Prostate gland (tissue), 2 donors: ENCODE results near the gene LTB.

Source experiments
- POLR2A ChIP-seq: fragments of 450-650 bp; IDR thresholded peaks from one replicate; pipeline ENCODE4 v1.6.1; 2016; ENCODE audit warnings: antibody characterized with exemption, mild to moderate bottlenecking
- POLR2AphosphoS5 ChIP-seq: sonication (generic); formaldehyde crosslinking; IDR thresholded peaks from one replicate; pipeline ENCODE4 v1.6.1; 2017; ENCODE audit warnings: antibody characterized with exemption
- TF ChIP-seq, protein P1 (sequence below), 4 experiments: fragments of 200-600 bp in 2 of 4; fragments of 450-650 bp in 2 of 4; sonication (generic) in 2 of 4; IDR thresholded peaks; 1 replicate in 3 of 4; 2 replicates in 1 of 4; pipeline ENCODE4 v1.5.1; 2016 to 2019; ENCODE audit warnings: antibody characterized with exemption in 4 of 4, mild to moderate bottlenecking in 2 of 4, moderate library complexity in 2 of 4

DNA sequence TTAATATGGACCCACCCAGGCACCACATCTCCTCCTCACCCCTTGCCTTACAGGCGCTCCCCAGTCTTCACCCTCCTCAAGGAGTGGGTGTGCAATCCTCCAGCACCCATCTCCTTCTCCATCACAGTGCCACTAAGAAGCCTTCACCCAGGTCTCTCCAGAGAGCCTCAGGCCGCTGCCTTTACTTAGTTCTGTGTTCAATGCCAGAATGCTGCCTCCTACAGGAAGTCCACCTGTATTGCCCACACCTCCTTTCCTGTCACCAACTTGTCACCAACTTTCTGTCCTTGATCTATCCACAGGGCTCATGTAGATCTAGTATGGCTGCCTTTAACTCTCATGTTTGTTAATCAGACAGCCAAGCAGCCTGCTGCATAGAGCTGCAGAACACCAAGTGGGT, 3.3 kb upstream of the LTB start:
- no peak for TF ChIP-seq POLR2A
- TF ChIP-seq, protein P1, sequence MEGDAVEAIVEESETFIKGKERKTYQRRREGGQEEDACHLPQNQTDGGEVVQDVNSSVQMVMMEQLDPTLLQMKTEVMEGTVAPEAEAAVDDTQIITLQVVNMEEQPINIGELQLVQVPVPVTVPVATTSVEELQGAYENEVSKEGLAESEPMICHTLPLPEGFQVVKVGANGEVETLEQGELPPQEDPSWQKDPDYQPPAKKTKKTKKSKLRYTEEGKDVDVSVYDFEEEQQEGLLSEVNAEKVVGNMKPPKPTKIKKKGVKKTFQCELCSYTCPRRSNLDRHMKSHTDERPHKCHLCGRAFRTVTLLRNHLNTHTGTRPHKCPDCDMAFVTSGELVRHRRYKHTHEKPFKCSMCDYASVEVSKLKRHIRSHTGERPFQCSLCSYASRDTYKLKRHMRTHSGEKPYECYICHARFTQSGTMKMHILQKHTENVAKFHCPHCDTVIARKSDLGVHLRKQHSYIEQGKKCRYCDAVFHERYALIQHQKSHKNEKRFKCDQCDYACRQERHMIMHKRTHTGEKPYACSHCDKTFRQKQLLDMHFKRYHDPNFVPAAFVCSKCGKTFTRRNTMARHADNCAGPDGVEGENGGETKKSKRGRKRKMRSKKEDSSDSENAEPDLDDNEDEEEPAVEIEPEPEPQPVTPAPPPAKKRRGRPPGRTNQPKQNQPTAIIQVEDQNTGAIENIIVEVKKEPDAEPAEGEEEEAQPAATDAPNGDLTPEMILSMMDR (IDR thresholded peaks at IDR 0.05), result no peak
- no peak for TF ChIP-seq POLR2AphosphoS5
